ENCODE data around the gene DPF1. TPM values are rescaled to one million over a fixed set of nuclear protein-coding genes. Genes with fewer than 3 reads are reported as not detected.

DPF1 gene
- 1.2 and 2.1 TPM in 2 replicates for total RNA-seq
- 2.0 and 2.7 TPM in 2 replicates for polyA plus RNA-seq

GRCh38 chr19:38224014-38224862, at the start of gene DPF1:
Gene DPF1, minus strand, starts transcription at chr19:38224222. Its CDS starts 80 bp downstream, at chr19:38224142.
- peaks cover 24% of the 10 kb centered on the region for H3K27me3 ChIP-seq
- peak within 1 kb of the TSS; percentile 71 for H3K4me3 ChIP-seq
- no peaks in the 10 kb centered on the region for H4K20me1 ChIP-seq (ENCODE audit: insufficient read depth, poor library complexity, severe bottlenecking)
- H2AFZ ChIP-seq = peak within 1 kb of the TSS; percentile 75
- H3K4me2 ChIP-seq = peak within 1 kb of the TSS; percentile 97
- H3K27ac ChIP-seq = no peak within 1 kb of the TSS
- H3K9me3 ChIP-seq (ENCODE audit: low read depth) = no peaks in the 10 kb centered on the region
- WGBS (ENCODE audit: low lambda C conversion rate, missing lambda C conversion rate) = 6% methylated on average over 16 of the region's 61 CpGs
- TF ChIP-seq CTCF (IDR thresholded peaks at IDR 0.05; ENCODE audit: poor library complexity) (peak; percentile 35), EZH2phosphoT487 (IDR thresholded peaks at IDR 0.05; ENCODE audit: low read depth, severe bottlenecking, unreplicated experiment) (no peak)
- H3K36me3 ChIP-seq (replicated peaks; ENCODE audit: insufficient read depth, low read depth) = no peaks in the 10 kb centered on the region
- peak; percentile 90 for DNase-seq (ENCODE audit: low spot score)
- no peaks in the 10 kb centered on the region for H3K79me2 ChIP-seq
- peaks cover 11% of the 10 kb centered on the region for H3K4me1 ChIP-seq (ENCODE audit: insufficient read depth)
- no peaks in the 10 kb centered on the region for H3K9me2 ChIP-seq (replicated peaks; ENCODE audit: insufficient read depth)

GRCh38 chr19:38273499-38273898, 49.5 kb upstream of the DPF1 start:
- H3K36me3 ChIP-seq (replicated peaks; ENCODE audit: insufficient read depth, low read depth) = no peaks in the 10 kb centered on the region
- H3K4me3 ChIP-seq = no peak overlapping the region
- H3K9me2 ChIP-seq (replicated peaks; ENCODE audit: insufficient read depth) = no peaks in the 10 kb centered on the region
- 59% methylated on average over 2 of the region's 2 CpGs for WGBS (ENCODE audit: low lambda C conversion rate, missing lambda C conversion rate)
- TF ChIP-seq EZH2phosphoT487 (IDR thresholded peaks at IDR 0.05; ENCODE audit: low read depth, severe bottlenecking, unreplicated experiment) (no peak), CTCF (IDR thresholded peaks at IDR 0.05; ENCODE audit: poor library complexity) (no peak), EZH2 (IDR thresholded peaks at IDR 0.05; ENCODE audit: borderline replicate concordance) (no peak)
- H3K27me3 ChIP-seq = no peaks in the 10 kb centered on the region
- DNase-seq (ENCODE audit: low spot score) = peak; percentile 59
- peaks cover 42% of the 10 kb centered on the region for H3K4me1 ChIP-seq (ENCODE audit: insufficient read depth)
- peak overlapping the region; percentile 63 for H3K27ac ChIP-seq
- H3K79me2 ChIP-seq = peaks cover 93% of the 10 kb centered on the region
- H4K20me1 ChIP-seq (ENCODE audit: insufficient read depth, poor library complexity, severe bottlenecking) = peaks cover 52% of the 10 kb centered on the region
- H2AFZ ChIP-seq = no peak overlapping the region
- H3K4me2 ChIP-seq = peak overlapping the region; percentile 20
- H3K9me3 ChIP-seq (ENCODE audit: low read depth) = no peaks in the 10 kb centered on the region

GRCh38 chr19:38270587-38271167, 46.7 kb upstream of the DPF1 start:
- TF ChIP-seq EZH2phosphoT487 (IDR thresholded peaks at IDR 0.05; ENCODE audit: low read depth, severe bottlenecking, unreplicated experiment) = no peak
- no peak for TF ChIP-seq CTCF (IDR thresholded peaks at IDR 0.05; ENCODE audit: poor library complexity)
- no peak for TF ChIP-seq EZH2 (IDR thresholded peaks at IDR 0.05; ENCODE audit: borderline replicate concordance)
- no peak overlapping the region for H3K4me3 ChIP-seq
- H3K27me3 ChIP-seq = no peaks in the 10 kb centered on the region
- H3K4me2 ChIP-seq = peak overlapping the region; percentile 16
- H3K9me3 ChIP-seq (ENCODE audit: low read depth) = no peaks in the 10 kb centered on the region
- peak overlapping the region; percentile 14 for H3K27ac ChIP-seq
- H2AFZ ChIP-seq = no peak overlapping the region
- 40% methylated on average over 5 of the region's 5 CpGs for WGBS (ENCODE audit: low lambda C conversion rate, missing lambda C conversion rate)
- peaks cover 91% of the 10 kb centered on the region for H3K79me2 ChIP-seq
- peaks cover 27% of the 10 kb centered on the region for H3K4me1 ChIP-seq (ENCODE audit: insufficient read depth)
- DNase-seq (ENCODE audit: low spot score) = no peak
- H4K20me1 ChIP-seq (ENCODE audit: insufficient read depth, poor library complexity, severe bottlenecking) = peaks cover 53% of the 10 kb centered on the region
- no peaks in the 10 kb centered on the region for H3K9me2 ChIP-seq (replicated peaks; ENCODE audit: insufficient read depth)
- H3K36me3 ChIP-seq (replicated peaks; ENCODE audit: insufficient read depth, low read depth) = no peaks in the 10 kb centered on the region
